ENCODE measurements around the gene SHISAL1. TPM values are rescaled to one million over a fixed set of nuclear protein-coding genes. Genes with fewer than 3 reads are reported as not detected.

The SHISAL1 gene
- total RNA-seq, 6 experiments from 2014 or later = 0.05 to 0.31 (median 0.17) TPM

DNA sequence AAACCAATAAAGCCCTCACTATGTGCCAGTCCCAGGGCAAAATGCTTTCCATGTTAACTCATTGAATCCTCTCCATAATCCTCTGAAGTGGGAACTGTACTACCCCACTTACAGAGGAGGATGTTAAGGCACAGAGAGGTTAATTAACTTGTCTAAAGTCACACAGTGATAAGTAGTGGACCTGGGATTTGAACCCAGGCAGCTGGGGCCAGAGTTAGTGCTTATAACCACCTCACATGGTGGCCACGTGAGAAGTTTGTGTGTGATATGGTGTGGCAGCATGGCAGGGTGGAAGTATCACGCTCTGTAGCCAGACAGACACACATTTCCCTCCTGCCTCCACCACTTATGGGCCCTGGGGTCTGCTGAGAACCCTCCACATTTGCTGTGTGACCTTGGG, 115.5 kb downstream of the SHISAL1 start:
- no peak for DNase-seq
- H3K27me3 ChIP-seq = no peaks in the 10 kb centered on the region
- no peaks in the 10 kb centered on the region for H3K36me3 ChIP-seq
- H3K4me1 ChIP-seq = no peaks in the 10 kb centered on the region
- TF ChIP-seq, protein P1, sequence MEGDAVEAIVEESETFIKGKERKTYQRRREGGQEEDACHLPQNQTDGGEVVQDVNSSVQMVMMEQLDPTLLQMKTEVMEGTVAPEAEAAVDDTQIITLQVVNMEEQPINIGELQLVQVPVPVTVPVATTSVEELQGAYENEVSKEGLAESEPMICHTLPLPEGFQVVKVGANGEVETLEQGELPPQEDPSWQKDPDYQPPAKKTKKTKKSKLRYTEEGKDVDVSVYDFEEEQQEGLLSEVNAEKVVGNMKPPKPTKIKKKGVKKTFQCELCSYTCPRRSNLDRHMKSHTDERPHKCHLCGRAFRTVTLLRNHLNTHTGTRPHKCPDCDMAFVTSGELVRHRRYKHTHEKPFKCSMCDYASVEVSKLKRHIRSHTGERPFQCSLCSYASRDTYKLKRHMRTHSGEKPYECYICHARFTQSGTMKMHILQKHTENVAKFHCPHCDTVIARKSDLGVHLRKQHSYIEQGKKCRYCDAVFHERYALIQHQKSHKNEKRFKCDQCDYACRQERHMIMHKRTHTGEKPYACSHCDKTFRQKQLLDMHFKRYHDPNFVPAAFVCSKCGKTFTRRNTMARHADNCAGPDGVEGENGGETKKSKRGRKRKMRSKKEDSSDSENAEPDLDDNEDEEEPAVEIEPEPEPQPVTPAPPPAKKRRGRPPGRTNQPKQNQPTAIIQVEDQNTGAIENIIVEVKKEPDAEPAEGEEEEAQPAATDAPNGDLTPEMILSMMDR (IDR thresholded peaks at IDR 0.05) = no peak
- TF ChIP-seq POLR2A (IDR thresholded peaks at IDR 0.05) = no peak
- no peak for ATAC-seq
- H3K9me3 ChIP-seq = no peaks in the 10 kb centered on the region
- H3K27ac ChIP-seq = no peak overlapping the region
- intact Hi-C loops (cut with DNase I) = no loop called here
- WGBS (ENCODE audit: insufficient coverage, low coverage, low lambda C conversion rate, missing lambda C conversion rate) = 62% methylated on average over 2 of the region's 2 CpGs
- no peak overlapping the region for H3K4me3 ChIP-seq

DNA sequence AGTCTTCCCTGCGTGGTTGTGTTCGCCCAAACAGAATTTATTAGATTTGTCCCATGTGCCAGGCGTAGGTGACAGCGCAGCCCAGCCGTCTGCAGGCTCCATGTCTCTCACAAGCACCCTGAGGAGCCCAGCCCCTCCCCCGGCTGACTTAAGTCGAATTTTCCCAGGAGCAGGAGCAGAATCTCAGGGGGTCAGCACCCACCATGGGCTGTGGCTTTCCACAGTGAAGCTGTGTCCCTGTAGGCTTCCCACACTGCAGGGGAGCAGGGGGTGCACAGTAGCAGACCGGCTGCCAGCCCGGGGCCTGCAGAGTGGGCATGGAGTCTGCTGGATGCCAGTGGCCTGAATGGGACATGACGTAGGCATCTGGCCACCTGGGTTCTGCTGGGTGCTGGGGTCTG, 116.0 kb downstream of the SHISAL1 start:
- TF ChIP-seq, protein P1 (IDR thresholded peaks at IDR 0.05) = no peak
- no peak for TF ChIP-seq POLR2A (IDR thresholded peaks at IDR 0.05)
- no peaks in the 10 kb centered on the region for H3K4me1 ChIP-seq
- intact Hi-C loops (cut with DNase I) = no loop called here
- WGBS (ENCODE audit: insufficient coverage, low coverage, low lambda C conversion rate, missing lambda C conversion rate) = 75% methylated on average over 4 of the region's 10 CpGs
- no peak overlapping the region for H3K27ac ChIP-seq
- DNase-seq (no peak), ATAC-seq (no peak)
- H3K4me3 ChIP-seq = no peak overlapping the region
- no peaks in the 10 kb centered on the region for H3K27me3 ChIP-seq
- no peaks in the 10 kb centered on the region for H3K36me3 ChIP-seq
- H3K9me3 ChIP-seq = no peaks in the 10 kb centered on the region

DNA sequence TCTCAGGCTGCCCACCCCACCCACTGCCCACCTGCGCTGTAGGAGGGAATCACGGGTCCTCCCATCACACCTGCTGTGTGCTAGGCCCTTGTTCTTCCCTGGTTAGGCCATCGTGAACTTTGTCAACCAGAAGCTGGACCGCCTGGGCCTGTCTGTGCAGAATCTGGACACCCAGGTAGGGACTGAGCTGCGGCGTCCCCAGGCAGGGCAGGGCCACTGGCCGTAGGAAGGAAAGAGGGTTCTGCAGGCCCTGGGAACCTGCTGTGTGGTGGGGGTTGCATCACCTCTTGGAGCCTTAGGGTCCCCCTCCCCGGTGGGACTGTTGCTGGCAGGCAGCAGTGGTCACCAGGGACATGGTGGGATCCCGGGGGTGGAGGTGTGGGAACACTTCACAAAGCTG, 116.5 kb downstream of the SHISAL1 start:
- WGBS (ENCODE audit: insufficient coverage, low coverage, low lambda C conversion rate, missing lambda C conversion rate) = 20% methylated on average over 4 of the region's 9 CpGs
- DNase-seq = no peak
- H3K27ac ChIP-seq = no peak overlapping the region
- H3K36me3 ChIP-seq = no peaks in the 10 kb centered on the region
- TF ChIP-seq, protein P1 (IDR thresholded peaks at IDR 0.05) = no peak
- no peak for TF ChIP-seq POLR2A (IDR thresholded peaks at IDR 0.05)
- H3K9me3 ChIP-seq = no peaks in the 10 kb centered on the region
- H3K4me1 ChIP-seq = no peaks in the 10 kb centered on the region
- no peaks in the 10 kb centered on the region for H3K27me3 ChIP-seq
- ATAC-seq = no peak
- intact Hi-C loops (cut with DNase I) = no loop called here
- H3K4me3 ChIP-seq = no peak overlapping the region

DNA sequence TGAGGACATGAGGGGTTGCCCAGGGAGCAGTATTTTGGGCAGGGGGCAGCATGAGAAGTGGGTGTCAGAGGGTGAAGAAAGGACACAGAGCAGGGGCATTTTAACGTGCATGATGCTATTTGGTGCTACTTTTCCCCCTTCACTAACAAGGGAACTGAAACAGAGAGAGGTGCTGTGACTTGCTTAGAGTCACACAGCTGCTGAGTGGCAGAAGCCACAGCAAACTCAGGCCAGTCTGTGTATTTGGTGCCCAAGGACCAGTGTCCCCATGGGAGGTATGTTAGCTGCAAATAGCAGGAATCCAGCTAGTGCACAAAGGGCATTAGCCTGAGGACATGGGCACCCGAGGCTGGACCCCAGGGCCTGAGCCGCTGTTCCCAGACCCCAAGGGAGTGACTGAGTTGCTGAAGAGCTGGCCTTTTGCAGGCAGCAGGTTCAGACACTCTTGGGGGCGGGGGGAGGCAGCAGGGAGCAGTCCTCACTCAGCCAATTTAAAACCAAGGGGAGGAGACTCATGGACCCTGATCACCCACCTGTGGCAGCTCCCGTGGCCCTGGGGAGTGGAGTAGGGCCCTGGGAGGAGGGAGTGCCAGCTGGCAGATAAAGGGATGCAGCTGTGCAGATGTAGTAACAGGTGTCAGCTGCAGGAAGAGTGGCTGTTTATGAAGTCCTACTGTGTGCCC, 117.4 kb downstream of the SHISAL1 start:
- TF ChIP-seq POLR2A (IDR thresholded peaks at IDR 0.05) = no peak
- TF ChIP-seq, protein P1 (IDR thresholded peaks at IDR 0.05) = no peak
- DNase-seq = no peak
- 0% methylated on average over 1 of the region's 5 CpGs for WGBS (ENCODE audit: insufficient coverage, low coverage, low lambda C conversion rate, missing lambda C conversion rate)
- Histone ChIP-seq H3K27ac (no peak overlapping the region), H3K9me3 (no peaks in the 10 kb centered on the region), H3K36me3 (no peaks in the 10 kb centered on the region), H3K4me1 (no peaks in the 10 kb centered on the region), H3K27me3 (no peaks in the 10 kb centered on the region), H3K4me3 (no peak overlapping the region)
- intact Hi-C loops (cut with DNase I) = no loop called here
- ATAC-seq = no peak
